ENCODE data around the gene OR10G6. TPM values are rescaled to one million over a fixed set of nuclear protein-coding genes. Genes with fewer than 3 reads are reported as not detected.

OR10G6 gene, protein sequence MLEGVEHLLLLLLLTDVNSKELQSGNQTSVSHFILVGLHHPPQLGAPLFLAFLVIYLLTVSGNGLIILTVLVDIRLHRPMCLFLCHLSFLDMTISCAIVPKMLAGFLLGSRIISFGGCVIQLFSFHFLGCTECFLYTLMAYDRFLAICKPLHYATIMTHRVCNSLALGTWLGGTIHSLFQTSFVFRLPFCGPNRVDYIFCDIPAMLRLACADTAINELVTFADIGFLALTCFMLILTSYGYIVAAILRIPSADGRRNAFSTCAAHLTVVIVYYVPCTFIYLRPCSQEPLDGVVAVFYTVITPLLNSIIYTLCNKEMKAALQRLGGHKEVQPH
- total RNA-seq (not detected in 2 replicates), polyA plus RNA-seq (not detected in 2 replicates)

GRCh38 chr11:123995119-123995518 lies at the start of gene OR10G6:
Gene OR10G6 (minus strand): TSS chr11:123995161. CDS start chr11:123995161, 0 bp downstream.
- no peaks in the 10 kb centered on the region for H3K36me3 ChIP-seq
- no peak for DNase-seq (ENCODE audit: low read depth in 1 of 2, low spot score in 1 of 2)
- H3K9me3 ChIP-seq (ENCODE audit: low read depth) = no peaks in the 10 kb centered on the region
- no peak within 1 kb of the TSS for H3K27ac ChIP-seq
- TF ChIP-seq, protein P1, sequence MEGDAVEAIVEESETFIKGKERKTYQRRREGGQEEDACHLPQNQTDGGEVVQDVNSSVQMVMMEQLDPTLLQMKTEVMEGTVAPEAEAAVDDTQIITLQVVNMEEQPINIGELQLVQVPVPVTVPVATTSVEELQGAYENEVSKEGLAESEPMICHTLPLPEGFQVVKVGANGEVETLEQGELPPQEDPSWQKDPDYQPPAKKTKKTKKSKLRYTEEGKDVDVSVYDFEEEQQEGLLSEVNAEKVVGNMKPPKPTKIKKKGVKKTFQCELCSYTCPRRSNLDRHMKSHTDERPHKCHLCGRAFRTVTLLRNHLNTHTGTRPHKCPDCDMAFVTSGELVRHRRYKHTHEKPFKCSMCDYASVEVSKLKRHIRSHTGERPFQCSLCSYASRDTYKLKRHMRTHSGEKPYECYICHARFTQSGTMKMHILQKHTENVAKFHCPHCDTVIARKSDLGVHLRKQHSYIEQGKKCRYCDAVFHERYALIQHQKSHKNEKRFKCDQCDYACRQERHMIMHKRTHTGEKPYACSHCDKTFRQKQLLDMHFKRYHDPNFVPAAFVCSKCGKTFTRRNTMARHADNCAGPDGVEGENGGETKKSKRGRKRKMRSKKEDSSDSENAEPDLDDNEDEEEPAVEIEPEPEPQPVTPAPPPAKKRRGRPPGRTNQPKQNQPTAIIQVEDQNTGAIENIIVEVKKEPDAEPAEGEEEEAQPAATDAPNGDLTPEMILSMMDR (IDR thresholded peaks at IDR 0.05; ENCODE audit: low read depth, low read length) = no peak
- H3K4me1 ChIP-seq (ENCODE audit: low read depth) = peaks cover 11% of the 10 kb centered on the region
- no peak within 1 kb of the TSS for H3K4me3 ChIP-seq
- no peaks in the 10 kb centered on the region for H3K27me3 ChIP-seq

- Histone ChIP-seq H3K27ac (no peak overlapping the region), H3K36me3 (no peaks in the 10 kb centered on the region), H3K4me3 (no peak overlapping the region), H3K4me1 (ENCODE audit: low read depth) (no peaks in the 10 kb centered on the region), H3K27me3 (no peaks in the 10 kb centered on the region), H3K9me3 (ENCODE audit: low read depth) (no peaks in the 10 kb centered on the region)
- TF ChIP-seq, protein P1 (IDR thresholded peaks at IDR 0.05; ENCODE audit: low read depth, low read length) = no peak
- no peak for DNase-seq (ENCODE audit: low read depth in 1 of 2, low spot score in 1 of 2)
These were observed 48.5 kb upstream of the OR10G6 start for GRCh38 chr11:124043420-124043819.

- Histone ChIP-seq H3K27ac (no peak within 1 kb of the TSS), H3K4me1 (ENCODE audit: low read depth) (no peaks in the 10 kb centered on the region), H3K36me3 (no peaks in the 10 kb centered on the region), H3K4me3 (no peak within 1 kb of the TSS), H3K9me3 (ENCODE audit: low read depth) (no peaks in the 10 kb centered on the region), H3K27me3 (no peaks in the 10 kb centered on the region)
- DNase-seq (ENCODE audit: low read depth in 1 of 2, low spot score in 1 of 2) = no peak
- TF ChIP-seq, protein P1 (IDR thresholded peaks at IDR 0.05; ENCODE audit: low read depth, low read length) = no peak
These were observed 46.3 kb upstream of the OR10G6 start, which contains the start of gene OR10G7 for GRCh38 chr11:124041254-124041653. Gene OR10G7 (minus strand): TSS chr11:124041325. CDS start chr11:124039001, 2,324 bp downstream.

DNA sequence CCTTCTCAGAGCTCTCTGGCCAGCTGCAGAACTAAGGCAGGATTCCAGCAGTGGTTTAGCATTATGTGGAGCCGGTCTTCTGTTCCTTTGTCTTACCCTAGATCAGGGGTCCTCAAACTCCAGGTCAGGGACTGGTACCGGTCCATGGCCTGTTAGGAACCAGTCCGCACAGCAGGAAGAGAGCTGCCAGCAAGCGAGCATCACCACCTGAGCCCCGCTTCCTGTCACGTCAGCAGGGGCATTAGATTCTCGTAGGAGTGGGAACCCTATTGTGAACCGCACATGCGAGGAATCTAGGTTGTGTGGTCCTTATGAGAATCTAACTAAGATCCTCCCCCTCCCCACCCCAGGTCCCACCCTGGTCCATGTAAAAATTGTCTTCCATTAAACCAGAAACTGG lies 44.6 kb upstream of the OR10G6 start:
- Histone ChIP-seq H3K4me1 (ENCODE audit: low read depth) (no peaks in the 10 kb centered on the region), H3K4me3 (no peak overlapping the region), H3K9me3 (ENCODE audit: low read depth) (no peaks in the 10 kb centered on the region), H3K36me3 (no peaks in the 10 kb centered on the region), H3K27me3 (no peaks in the 10 kb centered on the region), H3K27ac (no peak overlapping the region)
- TF ChIP-seq, protein P1 (IDR thresholded peaks at IDR 0.05; ENCODE audit: low read depth, low read length) = no peak
- no peak for DNase-seq (ENCODE audit: low read depth in 1 of 2, low spot score in 1 of 2)

- no peak overlapping the region for H3K27ac ChIP-seq
- no peaks in the 10 kb centered on the region for H3K27me3 ChIP-seq
- H3K4me3 ChIP-seq = no peak overlapping the region
- H3K9me3 ChIP-seq (ENCODE audit: low read depth) = no peaks in the 10 kb centered on the region
- no peaks in the 10 kb centered on the region for H3K4me1 ChIP-seq (ENCODE audit: low read depth)
- no peaks in the 10 kb centered on the region for H3K36me3 ChIP-seq
- DNase-seq (ENCODE audit: low read depth in 1 of 2, low spot score in 1 of 2) = no peak
- TF ChIP-seq, protein P1 (IDR thresholded peaks at IDR 0.05; ENCODE audit: low read depth, low read length) = no peak
These were observed 41.7 kb upstream of the OR10G6 start for GRCh38 chr11:124036666-124037065.

All from cardiac muscle cell (in vitro differentiated cells and primary cell).